ENCODE results near the gene KCNK3. TPM values are rescaled to one million over a fixed set of nuclear protein-coding genes. Genes with fewer than 3 reads are reported as not detected.
A peak's percentile ranks its signal among the peaks of the same experiment; 100 is the strongest.

Gene KCNK3
- 1 to 10 TPM; 1.1 to 5.2 (median 2.1) TPM for total RNA-seq
- polyA plus RNA-seq = 10 to 100 TPM in 1 of 2 donors, under 1 TPM in 1; 0.76 to 78.2 TPM
- long read RNA-seq, donor 1, full-length matches to known transcripts = 1 of 5 reads
- long read RNA-seq, donor 1, partial matches to known transcripts = 0 of 5 reads
- long read RNA-seq, donor 1, other reads (novel, unspliced or antisense) = 4 of 5 reads
- long read RNA-seq, donor 2, full-length matches to known transcripts = 2 of 2 reads
- long read RNA-seq, donor 2, partial matches to known transcripts = 0 of 2 reads
- long read RNA-seq, donor 2, other reads (novel, unspliced or antisense) = 0 of 2 reads
- long read RNA-seq, donor 3, full-length matches to known transcripts = 31 of 40 reads
- long read RNA-seq, donor 3, partial matches to known transcripts = 0 of 40 reads
- long read RNA-seq, donor 3, other reads (novel, unspliced or antisense) = 9 of 40 reads

DNA sequence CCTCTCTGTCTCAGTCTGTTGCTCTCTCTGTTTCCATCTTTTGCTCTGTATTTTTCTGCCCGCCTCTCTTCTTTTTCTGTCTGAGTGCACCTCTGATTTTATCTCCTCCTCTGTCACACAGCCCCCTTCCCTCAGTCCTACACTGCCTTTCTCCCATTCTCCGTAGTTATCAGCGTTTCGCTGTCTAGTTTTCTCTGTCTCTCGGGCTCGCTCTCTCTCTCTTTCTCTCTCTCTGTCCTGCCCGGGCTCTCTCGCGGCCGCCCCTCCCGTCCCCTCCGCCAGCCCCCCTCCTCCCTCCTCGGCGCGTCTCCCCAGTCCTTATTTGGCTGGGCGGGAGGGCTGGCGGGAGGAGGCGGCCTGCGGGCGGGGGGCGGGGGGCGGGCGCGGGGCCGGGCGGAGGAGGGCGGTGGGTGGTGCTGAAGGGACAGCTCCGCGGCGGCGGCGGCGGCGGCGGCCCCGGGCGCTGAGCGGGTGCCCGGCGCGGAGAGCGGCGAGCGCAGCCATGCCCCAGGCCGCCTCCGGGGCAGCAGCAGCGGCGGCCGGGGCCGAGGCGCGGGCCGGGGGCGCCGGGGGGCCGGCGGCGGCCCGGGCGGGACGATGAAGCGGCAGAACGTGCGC is at the start of gene KCNK3:
TSS of gene KCNK3 (plus strand) at position 444 of the 618 bp plus-strand sequence. CDS start at position 598, 154 bp downstream.
- peak within 1 kb of the TSS; percentile 28 for H3K4me3 ChIP-seq
- 1 to 2% (median 2%) methylated on average over 40 to 61 of the region's 64 CpGs for WGBS, 3 donors
- DNase-seq = peak; percentile 50 to 80 (median 67)
- TF ChIP-seq EP300 (IDR thresholded peaks at IDR 0.05) = no peak
- no peak for TF ChIP-seq POLR2A (IDR thresholded peaks at IDR 0.05)
- no peak for TF ChIP-seq CTCF (IDR thresholded peaks at IDR 0.05)
- H3K27me3 ChIP-seq = no peaks in the 10 kb centered on the region
- no peaks in the 10 kb centered on the region for H3K36me3 ChIP-seq
- peaks cover 6% of the 10 kb centered on the region for H3K4me1 ChIP-seq (ENCODE audit: insufficient read depth)
- H3K9me3 ChIP-seq = no peaks in the 10 kb centered on the region
- intact Hi-C loops (cut with DNase I) = no loop called here
- H3K27ac ChIP-seq = peak within 1 kb of the TSS in 1 of 2 donors; percentile 3

GRCh38 chr2:26644188-26644835 is 48.2 kb upstream of the KCNK3 start:
- Histone ChIP-seq H3K27me3 (no peaks in the 10 kb centered on the region), H3K4me1 (ENCODE audit: insufficient read depth) (no peaks in the 10 kb centered on the region), H3K27ac (no peak overlapping the region), H3K9me3 (no peaks in the 10 kb centered on the region), H3K4me3 (no peak overlapping the region), H3K36me3 (no peaks in the 10 kb centered on the region)
- intact Hi-C loops (cut with DNase I) = no loop called here
- WGBS, 3 donors = 70 to 81% (median 75%) methylated on average over 13 of the region's 13 CpGs
- TF ChIP-seq EP300 (IDR thresholded peaks at IDR 0.05) (no peak), CTCF (IDR thresholded peaks at IDR 0.05) (no peak), POLR2A (IDR thresholded peaks at IDR 0.05) (no peak)
- no peak for DNase-seq

DNA sequence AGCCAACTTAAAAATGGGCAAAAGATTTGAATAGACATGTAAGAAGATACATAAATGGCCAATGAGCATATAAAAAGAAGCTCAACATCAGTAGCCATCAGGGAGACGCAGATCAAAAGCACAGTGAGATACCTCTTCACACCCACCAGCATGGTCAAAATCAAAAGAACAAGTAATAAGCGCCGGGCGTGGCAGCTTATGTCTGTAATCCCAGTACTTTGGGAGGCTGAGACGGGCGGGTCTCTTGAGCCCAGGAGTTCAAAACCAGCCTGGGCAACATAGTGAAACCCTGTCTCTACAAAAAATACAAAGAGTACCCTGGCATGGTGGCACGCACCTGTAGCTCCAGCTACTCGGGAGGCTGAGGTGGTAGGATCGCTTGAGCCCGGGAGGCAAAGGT is 46.8 kb upstream of the KCNK3 start:
- intact Hi-C loops (cut with DNase I) = no loop called here
- H3K4me3 ChIP-seq = no peak overlapping the region
- no peaks in the 10 kb centered on the region for H3K36me3 ChIP-seq
- H3K4me1 ChIP-seq (ENCODE audit: insufficient read depth) = no peaks in the 10 kb centered on the region
- WGBS, 3 donors = 83 to 91% (median 89%) methylated on average over 10 of the region's 10 CpGs
- TF ChIP-seq POLR2A (IDR thresholded peaks at IDR 0.05) (no peak), EP300 (IDR thresholded peaks at IDR 0.05) (no peak), CTCF (IDR thresholded peaks at IDR 0.05) (no peak)
- H3K27ac ChIP-seq = no peak overlapping the region
- no peak for DNase-seq
- no peaks in the 10 kb centered on the region for H3K9me3 ChIP-seq
- H3K27me3 ChIP-seq = no peaks in the 10 kb centered on the region

DNA sequence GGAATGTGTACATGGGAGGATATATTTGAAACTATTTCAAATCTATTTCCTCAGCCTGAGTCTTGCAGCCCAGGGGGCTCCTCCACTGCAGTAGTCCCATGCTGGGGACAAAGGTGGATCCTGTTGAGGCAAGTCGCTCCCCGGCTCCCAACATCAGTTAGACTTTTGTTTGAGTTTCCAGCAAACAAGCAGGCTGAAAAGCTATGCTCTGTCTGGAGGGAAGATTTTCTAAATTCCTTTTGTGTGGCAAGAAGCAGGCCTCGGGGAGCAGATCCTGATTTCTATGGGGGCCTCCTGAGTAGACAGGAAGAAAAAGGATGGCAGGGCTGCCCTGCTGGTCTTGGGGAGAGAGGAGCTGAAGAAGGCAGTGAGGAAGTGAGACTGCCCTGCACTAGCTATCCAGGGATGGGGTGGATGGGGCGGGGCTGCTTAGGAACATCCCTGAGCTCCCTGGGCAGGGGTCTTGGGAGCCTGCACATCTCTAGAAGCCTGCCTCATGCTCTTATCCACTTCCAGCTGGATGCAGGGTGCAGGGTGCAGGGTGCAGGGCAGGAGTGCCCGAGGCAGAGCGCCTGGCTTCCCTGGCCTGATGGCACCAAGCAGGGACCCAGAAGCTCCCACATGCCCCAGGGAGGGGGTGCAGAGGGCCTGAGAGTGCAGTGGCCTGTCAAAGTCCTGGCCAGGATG is 45.4 kb upstream of the KCNK3 start:
- WGBS, 3 donors = 90 to 94% (median 92%) methylated on average over 6 of the region's 6 CpGs
- intact Hi-C loops (cut with DNase I) = no loop called here
- no peaks in the 10 kb centered on the region for H3K27me3 ChIP-seq
- H3K36me3 ChIP-seq = no peaks in the 10 kb centered on the region
- H3K4me3 ChIP-seq = no peak overlapping the region
- H3K9me3 ChIP-seq = no peaks in the 10 kb centered on the region
- peaks cover 6% of the 10 kb centered on the region for H3K4me1 ChIP-seq (ENCODE audit: insufficient read depth)
- TF ChIP-seq POLR2A (IDR thresholded peaks at IDR 0.05) = no peak
- TF ChIP-seq EP300 (IDR thresholded peaks at IDR 0.05) = no peak
- TF ChIP-seq CTCF (IDR thresholded peaks at IDR 0.05) = no peak
- no peak for DNase-seq
- no peak overlapping the region for H3K27ac ChIP-seq

Measured in ovary (tissue), 10 donors.